Tibial artery (tissue), 4 donors: ENCODE measurements around the gene SYNE1.
"Not testable (repeated sequence)": the region's sequence is repeated elsewhere in the genome, so short reads cannot be mapped to it uniquely, and the experiment has no call there.

Source experiments
- DNase-seq, 2 donors: peaks; one replicate each; pipeline ENCODE4 v3.0.0-alpha.2; 2019
- H3K27ac ChIP-seq, 2 donors: fragments of 200-600 bp; sonication (generic) in 1 of 2; 1 replicate in 1 of 2; 2 replicates in 1 of 2; pipeline ENCODE4 v1.5.1; 2018 to 2019; ENCODE audit warnings: mild to moderate bottlenecking in 1 of 2
- H3K27me3 ChIP-seq, 2 donors: fragments of 200-600 bp; sonication (generic) in 1 of 2; one replicate each; pipeline versions ENCODE4 v1.5.1 to v1.6.0; 2016 to 2019
- H3K36me3 ChIP-seq, 3 donors: fragments of 200-600 bp; sonication (generic) in 2 of 3; one replicate each; pipeline ENCODE4 v1.5.1; 2016 to 2019; ENCODE audit warnings: mild to moderate bottlenecking in 2 of 3
- H3K4me1 ChIP-seq, 4 donors: fragments of 200-600 bp; sonication (generic) in 2 of 4; 1 replicate in 3 of 4; 2 replicates in 1 of 4; pipeline ENCODE4 v1.5.1; 2016 to 2019
- H3K4me3 ChIP-seq, 2 donors: fragments of 200-600 bp; sonication (generic) in 1 of 2; 1 replicate in 1 of 2; 2 replicates in 1 of 2; pipeline ENCODE4 v1.5.1; 2018 to 2019; ENCODE audit warnings: mild to moderate bottlenecking in 2 of 2
- H3K9me3 ChIP-seq, 3 donors: fragments of 200-600 bp; sonication (generic) in 1 of 3; one replicate each; pipeline ENCODE4 v1.5.1; 2016 to 2019
- CTCF ChIP-seq, 2 experiments: fragments of 200-600 bp in 1 of 2; fragments of 450-650 bp in 1 of 2; IDR thresholded peaks; one replicate each; pipeline ENCODE4 v1.5.1; 2017 to 2019; ENCODE audit warnings: antibody characterized with exemption in 2 of 2, mild to moderate bottlenecking in 1 of 2, moderate library complexity in 1 of 2
- intact Hi-C: fragments of 100-400 bp; cut with DNase I; formaldehyde crosslinking; loops from one replicate; pipeline ENCODE4 v1.15.0; 2023; ENCODE audit warnings: low total_unique reads

Gene SYNE1

GRCh38 chr6:152329638-152330448, 307.3 kb downstream of the SYNE1 start:
- Histone ChIP-seq H3K27me3 (no peaks in the 10 kb centered on the region), H3K27ac (no peak overlapping the region), H3K4me3 (no peak overlapping the region), H3K9me3 (no peaks in the 10 kb centered on the region), H3K36me3 (peaks cover 64 to 88% (median 88%) of the 10 kb centered on the region in 3 donors), H3K4me1 (no peaks in the 10 kb centered on the region)
- TF ChIP-seq CTCF (IDR thresholded peaks at IDR 0.05) = no peak
- no peak for DNase-seq
- intact Hi-C loops = no loop called here

GRCh38 chr6:152328200-152328599, 309.0 kb downstream of the SYNE1 start:
- H3K9me3 ChIP-seq, H3K27me3 ChIP-seq, DNase-seq, intact Hi-C loops, H3K4me1 ChIP-seq, H3K27ac ChIP-seq, H3K4me3 ChIP-seq: not testable (repeated sequence)
- H3K36me3 ChIP-seq = peaks cover 70 to 91% (median 87%) of the 10 kb centered on the region in 3 donors

- H3K4me1 ChIP-seq = no peaks in the 10 kb centered on the region
- TF ChIP-seq CTCF (IDR thresholded peaks at IDR 0.05) = no peak
- no peak overlapping the region for H3K4me3 ChIP-seq
- no peak overlapping the region for H3K27ac ChIP-seq
- DNase-seq = no peak
- peaks cover 78 to 85% (median 84%) of the 10 kb centered on the region in 3 donors for H3K36me3 ChIP-seq
- intact Hi-C loops = no loop called here
- H3K27me3 ChIP-seq = no peaks in the 10 kb centered on the region
- H3K9me3 ChIP-seq = no peaks in the 10 kb centered on the region
Observed at GRCh38 chr6:152323376-152323775, 313.8 kb downstream of the SYNE1 start.

GRCh38 chr6:152318278-152318677, 318.9 kb downstream of the SYNE1 start:
- TF ChIP-seq CTCF (IDR thresholded peaks at IDR 0.05) = no peak
- Histone ChIP-seq H3K27ac (peak overlapping the region; percentile 2 to 47), H3K36me3 (peaks cover 68 to 82% (median 75%) of the 10 kb centered on the region in 3 donors), H3K4me3 (no peak overlapping the region), H3K9me3 (no peaks in the 10 kb centered on the region), H3K27me3 (no peaks in the 10 kb centered on the region), H3K4me1 (peaks cover 0 to 19% (median 0%) of the 10 kb centered on the region in 4 donors)
- DNase-seq = no peak
- intact Hi-C loops = no loop called here

GRCh38 chr6:152316024-152316423, 321.1 kb downstream of the SYNE1 start:
- no peak for TF ChIP-seq CTCF (IDR thresholded peaks at IDR 0.05)
- intact Hi-C loops = no loop called here
- H3K27me3 ChIP-seq = no peaks in the 10 kb centered on the region
- H3K4me1 ChIP-seq = peaks cover 0 to 19% (median 0%) of the 10 kb centered on the region in 4 donors
- DNase-seq = peak; percentile 69 to 78
- peaks cover 69 to 72% (median 70%) of the 10 kb centered on the region in 3 donors for H3K36me3 ChIP-seq
- H3K27ac ChIP-seq = peak overlapping the region; percentile 17 to 54
- no peaks in the 10 kb centered on the region for H3K9me3 ChIP-seq
- no peak overlapping the region for H3K4me3 ChIP-seq

- Histone ChIP-seq H3K4me1 (peaks cover 0 to 19% (median 0%) of the 10 kb centered on the region in 4 donors), H3K27me3 (no peaks in the 10 kb centered on the region), H3K4me3 (no peak overlapping the region), H3K36me3 (peaks cover 70 to 72% (median 70%) of the 10 kb centered on the region in 3 donors), H3K9me3 (no peaks in the 10 kb centered on the region), H3K27ac (peak overlapping the region in 1 of 2 donors; percentile 54)
- intact Hi-C loops = no loop called here
- TF ChIP-seq CTCF (IDR thresholded peaks at IDR 0.05) = no peak
- no peak for DNase-seq
Observed at GRCh38 chr6:152314483-152314832, 322.7 kb downstream of the SYNE1 start.
